Stimulated activated naive CD8-positive, alpha-beta T cell treated with anti-CD3 and anti-CD28 coated beads, Interleukin-15, Interleukin-2, amounts not matched to agents 100 U/mL and 50 U/mL, for 24 hours (primary cell): ENCODE measurements around the gene PLSCR1.
A peak's percentile ranks its signal among the peaks of the same experiment; 100 is the strongest.

Source experiments
- ATAC-seq: fragments of 150-1000 bp; cut with Tn5 transposase; one replicate; pipeline ENCODE4 v1.10.0; 2021
- DNase-seq: peaks from one replicate; pipeline ENCODE4 v3.0.0; 2021

The PLSCR1 gene

DNA sequence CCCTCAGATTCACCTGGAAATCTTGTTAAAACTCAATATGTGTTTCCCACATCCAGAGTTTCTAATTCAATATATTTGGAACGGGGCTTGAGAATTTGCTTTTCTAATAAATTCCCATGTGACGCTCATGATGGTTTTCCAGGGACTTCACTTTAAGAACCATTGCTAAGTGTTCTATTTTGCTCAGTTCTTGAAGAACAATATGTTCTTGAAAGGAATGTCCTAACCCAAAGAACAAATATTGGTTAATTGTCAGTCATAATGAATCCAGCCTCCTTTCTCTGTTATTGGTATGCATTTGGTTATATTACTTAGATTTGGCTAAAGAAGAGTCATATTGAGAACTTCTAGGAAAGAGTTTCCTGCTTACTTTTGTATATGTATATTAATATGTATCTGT, 70.7 kb downstream of the PLSCR1 start:
- DNase-seq = no peak
- no peak for ATAC-seq

DNA sequence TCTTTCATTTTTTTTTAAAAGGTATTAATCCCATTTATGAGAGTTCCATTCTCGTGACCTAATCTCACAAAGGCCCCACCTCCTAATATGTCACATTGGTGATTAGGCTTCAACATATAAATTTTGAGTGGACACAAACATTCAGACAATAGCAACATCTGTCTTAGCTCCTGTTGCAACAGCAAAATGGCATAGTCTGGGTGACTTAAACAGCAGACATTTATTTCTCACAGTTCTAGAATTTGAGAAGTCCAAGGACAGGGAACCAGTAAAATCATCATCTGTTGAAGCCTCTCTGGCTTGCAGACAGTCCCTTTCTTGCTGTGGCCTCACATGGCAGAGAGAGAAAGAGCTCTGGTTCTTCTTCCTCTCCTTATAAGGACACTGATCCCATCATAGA, 71.8 kb downstream of the PLSCR1 start:
- DNase-seq (no peak), ATAC-seq (no peak)

DNA sequence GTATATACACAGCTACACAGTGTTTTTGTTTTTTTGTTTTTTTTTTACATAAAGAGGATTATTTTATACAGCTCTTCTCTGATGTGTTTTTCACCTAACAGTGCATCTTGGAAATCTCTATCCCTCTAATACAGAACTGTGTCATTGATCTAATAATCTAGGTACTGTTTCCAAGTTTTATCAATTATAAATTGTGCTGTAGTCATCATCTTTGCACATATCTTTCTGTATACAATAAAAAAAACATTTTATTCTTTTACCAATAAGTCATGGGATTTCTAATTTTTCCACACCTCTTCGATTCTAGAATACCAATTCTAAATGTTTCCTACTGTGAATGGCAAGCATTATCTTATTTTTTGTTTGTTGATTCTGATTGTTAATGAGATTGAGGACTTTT, 73.4 kb downstream of the PLSCR1 start:
- ATAC-seq = no peak
- no peak for DNase-seq

DNA sequence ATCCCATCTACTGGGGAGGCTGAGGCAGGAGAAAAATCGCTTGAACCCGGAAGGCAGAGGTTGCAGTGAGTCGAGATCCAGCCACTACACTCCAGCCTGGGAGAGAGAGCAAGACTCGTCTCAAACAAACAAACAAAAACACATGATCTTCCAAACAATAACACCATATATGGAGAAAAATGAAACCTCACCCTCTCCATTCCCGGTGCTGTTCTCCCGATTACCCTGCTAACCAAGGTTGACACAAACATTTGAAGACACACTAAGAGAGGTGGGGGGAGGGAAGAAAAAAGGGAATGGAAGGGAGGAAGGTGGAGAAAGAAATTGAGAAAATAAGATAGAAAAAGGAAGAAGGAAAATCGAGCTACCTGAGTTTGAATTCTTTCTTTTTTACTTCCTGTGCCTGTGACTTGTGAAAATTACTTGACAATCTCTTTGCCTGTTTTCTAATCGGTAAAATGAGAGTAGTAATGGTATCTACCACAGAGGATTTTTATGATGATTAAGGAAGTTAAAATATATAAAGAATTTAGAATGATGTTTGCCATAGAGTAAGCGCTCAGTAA, 73.9 kb downstream of the PLSCR1 start:
- no peak for ATAC-seq
- DNase-seq = no peak

DNA sequence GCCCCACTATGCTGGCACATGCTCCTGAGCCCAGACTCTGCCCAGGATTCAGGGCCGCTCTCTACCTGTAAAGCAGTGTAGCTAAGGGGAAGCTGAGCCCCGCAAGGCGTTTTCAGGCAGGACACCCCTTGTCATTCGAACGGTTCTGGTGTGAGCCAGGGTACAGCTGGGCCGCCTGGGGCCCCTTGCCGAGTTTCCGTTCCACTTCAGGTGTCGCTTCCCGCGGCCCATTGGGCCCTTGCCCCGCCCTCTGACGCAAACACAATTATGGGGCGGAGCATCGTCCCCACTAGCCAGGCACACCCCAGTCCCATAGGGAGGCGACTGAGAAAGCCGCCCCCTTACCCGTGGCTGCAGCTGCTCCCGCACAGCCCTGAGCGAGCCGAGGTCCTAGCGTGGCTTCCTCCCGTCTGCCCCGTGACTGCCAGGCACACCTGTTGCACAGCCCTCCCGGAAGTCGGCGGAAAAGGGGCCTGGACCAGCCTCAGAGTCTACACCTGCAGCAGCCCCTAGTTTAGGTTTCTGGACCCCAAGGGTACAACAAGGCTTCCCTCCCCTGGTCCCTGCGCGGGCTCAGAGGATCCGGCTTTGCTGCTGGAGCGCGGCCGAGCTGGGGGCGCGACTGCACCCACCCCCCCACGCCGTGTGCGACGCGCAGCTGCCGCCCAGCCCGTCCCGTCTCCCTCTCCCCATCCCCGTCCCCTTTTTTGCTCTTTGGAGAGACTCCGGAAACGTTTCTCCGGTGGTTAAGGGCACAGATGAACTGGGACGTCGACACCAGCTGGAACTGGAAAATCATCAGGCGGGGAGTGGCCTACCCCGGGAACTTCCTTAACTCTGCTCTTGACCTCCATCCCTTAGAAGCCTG, 75.0 kb downstream of the PLSCR1 start, which contains the start of gene PLSCR2:
PLSCR2 (minus strand) TSS at position 412 of the 868 bp plus-strand sequence. CDS start 9,657 bp downstream, outside the sequence.
- ATAC-seq (peak; percentile 93), DNase-seq (peak; percentile 74)

DNA sequence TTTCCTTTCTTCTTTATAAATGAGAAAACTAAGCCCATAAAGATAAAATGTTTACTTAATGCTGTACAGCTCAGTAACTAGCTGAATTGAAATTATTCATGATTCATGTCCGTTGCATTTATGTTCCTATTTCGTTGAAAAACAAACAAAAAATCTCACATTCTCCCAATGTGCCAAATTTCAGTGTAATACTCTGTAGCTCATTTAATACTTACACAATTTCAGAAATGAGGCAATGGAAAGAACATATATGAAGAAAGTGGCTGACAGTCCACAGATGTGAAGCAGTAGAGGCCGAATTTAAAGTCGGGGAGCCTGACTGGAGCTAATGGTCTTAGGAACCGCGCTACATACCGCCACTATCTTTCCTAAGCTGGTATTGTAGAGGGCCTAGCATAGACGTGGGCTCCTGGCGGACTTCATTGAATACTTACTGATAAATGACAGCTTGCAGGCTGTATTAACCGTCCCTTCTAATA, 75.7 kb downstream of the PLSCR1 start:
- DNase-seq (no peak), ATAC-seq (no peak)

DNA sequence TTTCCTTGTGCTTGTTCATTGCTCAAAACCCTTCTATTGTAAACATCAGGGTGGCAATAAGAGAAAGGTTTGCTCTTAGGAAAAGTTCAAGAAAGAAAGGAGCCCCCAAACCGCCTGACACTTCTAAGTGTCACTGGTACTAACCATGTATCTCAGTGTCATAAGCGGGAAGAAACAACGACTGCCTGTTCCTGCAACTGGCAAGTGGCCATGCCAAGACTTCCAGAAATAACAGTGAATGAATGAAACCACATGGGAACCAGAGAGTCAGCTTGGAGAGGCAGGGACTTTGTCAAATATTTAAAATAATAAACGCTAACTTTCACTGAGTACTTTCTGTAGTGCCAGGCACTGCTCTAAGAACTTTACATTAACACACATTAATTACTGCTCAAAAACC, 76.2 kb downstream of the PLSCR1 start:
- no peak for ATAC-seq
- DNase-seq = no peak

DNA sequence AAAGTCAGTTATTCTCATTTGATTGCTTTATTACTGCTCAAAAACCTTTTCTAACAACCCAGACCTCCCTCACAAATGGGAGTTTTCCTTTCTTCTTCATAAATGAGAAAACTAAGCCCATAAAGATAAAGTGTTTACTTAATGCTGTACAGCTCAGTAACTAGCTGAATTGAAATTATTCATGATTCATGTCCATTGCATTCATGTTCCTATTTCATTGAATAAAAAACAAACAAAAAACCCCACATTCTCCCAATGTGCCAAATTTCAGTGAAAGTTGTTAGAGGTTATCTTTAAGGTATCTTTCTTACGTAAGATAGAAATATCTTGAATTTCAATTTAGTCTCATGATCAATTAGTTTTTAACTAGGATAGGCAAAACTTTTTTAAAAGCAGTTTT, 77.8 kb downstream of the PLSCR1 start:
- no peak for ATAC-seq

DNA sequence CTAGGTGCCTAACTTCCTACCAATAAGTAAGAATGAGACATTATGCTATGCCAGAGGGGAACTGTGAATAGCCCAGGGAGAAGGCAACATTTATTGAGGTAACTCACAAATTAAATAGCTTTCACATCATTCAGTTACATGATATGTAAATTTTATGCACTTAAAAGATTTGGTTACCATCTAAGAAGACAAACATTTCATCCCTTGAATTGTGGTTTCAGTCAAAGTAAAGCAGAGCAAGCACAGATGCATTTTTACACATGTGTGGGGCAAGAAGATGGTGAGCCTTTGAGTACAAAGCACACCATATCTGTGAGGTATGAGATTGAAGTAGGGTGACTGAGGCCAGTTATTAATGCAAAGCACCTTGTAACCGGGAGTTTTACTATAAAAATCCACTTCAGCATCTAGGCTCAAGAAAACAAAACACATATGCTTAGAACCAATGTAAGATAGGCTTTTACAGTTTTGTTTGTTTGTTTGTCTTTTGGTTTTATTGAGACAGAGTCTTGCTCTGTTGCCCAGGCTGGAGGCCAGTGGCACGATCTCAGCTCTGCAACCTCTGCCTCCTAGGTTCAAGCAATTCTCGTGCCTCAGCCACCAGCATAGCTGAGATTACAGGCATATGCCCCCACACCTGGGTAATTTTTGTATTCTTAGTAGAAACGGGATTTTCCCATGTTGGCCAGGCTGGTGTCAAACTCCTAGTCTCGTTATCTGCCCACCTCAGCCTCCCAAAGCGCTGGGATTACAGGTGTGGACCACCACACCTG, 78.5 kb downstream of the PLSCR1 start:
- no peak for ATAC-seq
- DNase-seq = no peak

More for the DNA sequence above, 77.8 kb downstream of the PLSCR1 start:
- DNase-seq = no peak
